ENCODE results near the gene LHFPL3. TPM values are rescaled to one million over a fixed set of nuclear protein-coding genes. Genes with fewer than 3 reads are reported as not detected.

LHFPL3 gene
- total RNA-seq, 1 experiment from 2014 or later = not detected

GRCh38 chr7:104415700-104416099 is 87.3 kb downstream of the LHFPL3 start:
- H3K14ac ChIP-seq (ENCODE audit: insufficient read depth, low read length) = no peak overlapping the region
- H3K27ac ChIP-seq (ENCODE audit: insufficient read length, low read depth, low read length) = no peak overlapping the region
- H3K23ac ChIP-seq (ENCODE audit: insufficient read length, low read depth, low read length) = no peak overlapping the region
- no peaks in the 10 kb centered on the region for H3K23me2 ChIP-seq (ENCODE audit: insufficient read length, low read depth, low read length, poor library complexity, severe bottlenecking)
- H3K18ac ChIP-seq (ENCODE audit: insufficient read length, low read depth, low read length) = no peak overlapping the region
- H2BK15ac ChIP-seq (ENCODE audit: low read depth, low read length) = no peak overlapping the region
- no peaks in the 10 kb centered on the region for H3K4me1 ChIP-seq (ENCODE audit: insufficient read depth, low read length)
- H3T11ph ChIP-seq (ENCODE audit: low read length) = no peak overlapping the region
- H2AFZ ChIP-seq (ENCODE audit: low read length) = no peak overlapping the region
- no peak overlapping the region for H2BK20ac ChIP-seq (ENCODE audit: low read depth, low read length, poor library complexity, severe bottlenecking)
- H2BK120ac ChIP-seq (ENCODE audit: low read depth, low read length, poor library complexity, severe bottlenecking) = no peak overlapping the region
- no peak overlapping the region for H2BK12ac ChIP-seq (ENCODE audit: insufficient read length, low read depth, low read length)
- H3K79me2 ChIP-seq (ENCODE audit: insufficient read depth, low read length) = no peaks in the 10 kb centered on the region
- TF ChIP-seq CTCF (conservative IDR thresholded peaks at IDR 0.05) = no peak
- H3K4me2 ChIP-seq (ENCODE audit: insufficient read depth, insufficient read length, low read length) = no peak overlapping the region
- Mint-ChIP-seq H3K4me3 (no peak overlapping the region), H3K27me3 (ENCODE audit: low read depth) (no peaks in the 10 kb centered on the region), H3K36me3 (ENCODE audit: insufficient read depth in 1 of 3, low read depth in 3 of 3) (0 out of 7 replicates have a peak, but pooled peaks cover 0 to 2% (median 0%) of the 10 kb centered on the region in 3 experiments), H3K4me1 (no peaks in the 10 kb centered on the region), H3K27ac (no peak overlapping the region), H3K9me3 (peaks cover 0 to 3% of the 10 kb centered on the region in 2 experiments; a peak in 1 of 5 replicates)
- H3K9me3 ChIP-seq (ENCODE audit: control insufficient read depth, low read depth, low read length) = no peaks in the 10 kb centered on the region
- no CpG with 5 or more reads among the region's 2 CpGs for WGBS (ENCODE audit: extremely low coverage, insufficient read length, low lambda C conversion rate)
- no peak overlapping the region for H2AK5ac ChIP-seq (ENCODE audit: insufficient read length, low read length)
- no peak overlapping the region for H3K56ac ChIP-seq (ENCODE audit: insufficient read length, low read depth, low read length)
- no peak overlapping the region for H3K4ac ChIP-seq (ENCODE audit: low read depth, low read length)
- H4K20me1 ChIP-seq (ENCODE audit: control insufficient read depth, insufficient read depth, insufficient read length) = no peaks in the 10 kb centered on the region
- no peaks in the 10 kb centered on the region for H3K79me1 ChIP-seq (ENCODE audit: insufficient read depth, low read depth, low read length, poor library complexity, severe bottlenecking)
- no peak overlapping the region for H3K9ac ChIP-seq (ENCODE audit: extremely low read depth, insufficient read length, low read length)
- no peak overlapping the region for H4K5ac ChIP-seq (ENCODE audit: insufficient read length, low read depth, low read length)
- no peaks in the 10 kb centered on the region for H3K27me3 ChIP-seq (ENCODE audit: insufficient read depth, low read length)
- no peak for DNase-seq
- no peak overlapping the region for H4K91ac ChIP-seq (ENCODE audit: insufficient read length, low read depth, low read length)
- H4K8ac ChIP-seq (replicated peaks; ENCODE audit: insufficient read length, low read depth, low read length) = no peak overlapping the region
- H2BK5ac ChIP-seq (ENCODE audit: insufficient read length, low read length) = no peak overlapping the region
